NOMO-1 treated with dmso at 0.1 percent for 144 hours (cell line): ENCODE measurements around the gene AGR3.
"Not testable (repeated sequence)": the region's sequence is repeated elsewhere in the genome, so short reads cannot be mapped to it uniquely, and the experiment has no call there.

ENCODE experiments used
- DNase-seq: peaks from one replicate; lab custom pipeline; 2025; ENCODE audit not compliant: unreplicated experiment; lab: John Stamatoyannopoulos, UW

Gene AGR3

DNA sequence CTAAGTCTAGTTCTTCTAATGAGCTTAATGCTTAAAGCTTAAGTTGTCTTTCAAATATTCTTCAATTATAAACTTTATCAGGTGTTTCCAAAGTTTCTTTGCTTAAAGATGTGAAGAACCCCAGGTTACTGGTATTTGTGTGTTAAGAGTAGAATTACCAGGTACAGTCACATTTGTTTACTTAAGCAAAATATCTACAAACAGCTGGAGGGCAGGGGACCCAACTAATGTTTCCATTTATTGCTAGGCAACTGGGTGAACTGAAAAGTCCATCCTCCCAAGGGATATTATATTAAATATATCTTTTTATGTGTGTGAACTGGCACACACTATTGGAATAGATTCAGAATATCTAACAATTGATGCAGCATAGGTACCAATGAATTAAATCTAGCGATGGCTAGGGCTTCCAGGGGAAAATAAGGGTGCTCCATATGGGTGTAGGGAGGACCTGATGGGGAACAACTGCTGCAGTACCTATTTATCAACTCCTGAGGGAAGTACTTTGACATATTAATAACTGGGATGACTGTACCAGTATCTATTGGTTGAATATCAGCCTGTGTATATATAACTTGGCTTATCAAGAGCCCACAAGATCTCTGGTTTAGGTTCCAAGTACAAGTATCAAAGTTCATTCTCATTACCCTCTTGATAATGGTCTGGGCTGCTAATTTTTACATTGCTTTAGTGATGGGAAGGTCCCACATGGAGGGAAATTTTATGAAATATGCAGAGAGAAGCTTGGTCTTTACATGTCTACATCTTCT lies 10.3 kb upstream of the AGR3 start:
- DNase-seq = no peak

DNA sequence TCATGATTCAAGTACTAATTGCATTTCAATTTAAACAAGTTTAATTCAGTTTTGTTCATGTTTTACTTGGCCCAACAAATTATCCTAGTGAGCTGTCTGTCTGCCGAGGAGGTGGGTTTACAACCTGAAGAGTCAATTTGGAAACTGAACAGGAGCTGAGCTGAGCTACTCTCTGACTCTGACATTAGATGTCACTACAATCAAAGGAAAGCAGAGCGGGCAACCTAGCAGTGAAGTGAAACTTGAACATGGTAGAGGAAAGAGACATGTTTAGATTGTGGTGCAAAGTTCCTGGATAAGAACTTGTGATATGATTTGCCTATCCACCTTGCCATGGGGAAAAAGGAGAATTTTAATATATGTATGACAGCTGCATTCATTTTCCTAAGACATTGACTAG lies 9.6 kb upstream of the AGR3 start:
- DNase-seq = no peak

DNA sequence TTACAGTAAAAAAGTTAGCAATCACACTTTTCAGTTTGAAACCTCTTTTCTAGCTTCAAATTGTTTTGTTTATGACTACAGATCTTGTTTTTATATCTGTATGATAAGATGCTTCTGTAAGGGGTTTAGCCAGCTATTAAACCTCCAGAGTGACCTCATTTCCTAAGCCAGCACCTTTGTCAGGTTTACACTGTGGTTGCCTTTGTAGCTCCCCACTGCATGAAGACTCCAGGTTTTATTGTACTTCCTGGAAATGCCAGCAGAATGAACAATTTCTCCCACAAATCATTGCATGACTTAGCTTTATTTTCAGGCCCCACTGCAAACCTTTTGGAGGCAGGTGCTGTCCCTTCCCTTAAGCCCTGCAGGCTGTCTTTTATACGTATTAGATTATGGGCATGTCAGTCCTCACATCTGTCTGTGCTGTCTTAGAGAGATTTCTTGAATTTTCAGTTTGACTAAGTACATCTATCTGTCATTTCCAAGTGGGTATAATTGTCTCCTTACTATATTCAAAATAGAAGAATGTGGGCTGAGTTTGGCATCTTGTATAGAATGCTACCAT lies 8.2 kb upstream of the AGR3 start:
- no peak for DNase-seq

DNA sequence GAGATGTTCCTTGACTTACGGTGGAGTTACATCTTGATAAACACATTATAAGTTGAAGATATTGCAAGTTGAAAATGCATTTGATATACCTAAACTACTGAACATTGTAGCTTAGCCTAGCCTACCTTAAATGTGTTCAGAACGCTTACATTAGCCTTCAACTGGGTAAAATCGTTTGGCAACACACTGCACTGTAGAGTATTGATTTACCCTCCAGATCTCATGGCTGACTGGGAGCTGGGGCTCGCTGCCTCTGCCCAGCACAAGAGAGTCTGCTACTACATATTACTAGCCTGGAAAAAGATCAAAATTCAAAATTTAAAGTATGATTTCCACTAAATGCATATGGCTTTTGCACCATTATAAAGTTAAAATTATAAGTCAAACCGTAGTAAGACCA lies 7.5 kb upstream of the AGR3 start:
- DNase-seq = no peak

DNA sequence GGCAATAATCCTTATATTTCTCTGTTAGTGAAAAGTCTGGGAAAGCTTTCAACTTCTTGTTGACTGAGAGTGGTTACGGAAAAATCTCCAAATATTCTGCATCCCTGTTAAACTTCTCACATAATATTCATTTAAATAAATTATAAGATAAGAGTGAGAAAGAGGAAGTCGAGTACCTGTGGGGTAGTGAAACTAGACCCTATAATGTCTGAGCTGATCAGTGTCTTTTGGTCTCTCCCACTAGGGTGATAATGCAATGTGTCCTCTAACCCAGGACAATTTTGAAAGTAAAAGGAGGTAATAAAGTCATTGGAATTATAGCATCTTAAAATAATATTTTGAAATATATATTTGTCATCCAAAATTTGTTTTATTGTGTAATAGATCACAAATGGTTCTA lies 2.1 kb upstream of the AGR3 start:
- no peak for DNase-seq

DNA sequence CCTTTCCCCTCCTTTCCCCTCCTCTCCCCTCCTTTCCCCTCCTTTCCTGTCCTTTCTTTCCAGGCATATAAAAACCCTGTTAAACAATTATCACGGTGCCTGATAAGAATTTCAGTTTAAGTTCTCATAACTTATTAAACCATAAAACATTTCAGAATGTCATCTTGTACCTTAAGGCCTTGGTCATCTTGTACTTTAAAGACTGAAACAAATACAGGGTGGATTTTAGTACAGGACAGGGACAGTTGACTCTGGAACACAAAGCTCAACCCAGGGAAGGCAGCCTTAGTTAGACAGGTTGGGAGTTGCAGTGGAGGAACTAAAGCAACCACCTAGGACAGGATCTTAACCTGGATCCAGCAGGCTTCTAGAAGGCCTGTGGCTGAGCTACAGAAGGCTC lies 1.2 kb downstream of the AGR3 start:
- no peak for DNase-seq

DNA sequence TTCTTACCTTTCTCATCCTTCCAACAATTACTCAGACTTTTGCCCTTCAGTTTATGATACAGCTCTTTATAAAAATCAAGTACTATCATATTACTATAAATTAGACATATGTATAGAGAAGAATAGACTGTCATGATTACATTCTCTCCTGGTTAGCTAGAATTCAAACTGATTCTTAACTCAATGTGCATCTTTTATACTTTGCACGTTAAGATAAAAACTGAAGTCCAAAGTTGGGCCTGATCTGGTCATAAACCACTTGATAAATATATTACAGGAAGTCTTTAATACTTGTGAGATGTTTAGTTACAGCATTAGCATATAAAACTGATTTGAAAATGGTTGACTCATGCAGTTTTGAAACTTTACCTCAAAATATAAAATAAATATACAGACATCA lies 2.6 kb downstream of the AGR3 start:
- DNase-seq = no peak

DNA sequence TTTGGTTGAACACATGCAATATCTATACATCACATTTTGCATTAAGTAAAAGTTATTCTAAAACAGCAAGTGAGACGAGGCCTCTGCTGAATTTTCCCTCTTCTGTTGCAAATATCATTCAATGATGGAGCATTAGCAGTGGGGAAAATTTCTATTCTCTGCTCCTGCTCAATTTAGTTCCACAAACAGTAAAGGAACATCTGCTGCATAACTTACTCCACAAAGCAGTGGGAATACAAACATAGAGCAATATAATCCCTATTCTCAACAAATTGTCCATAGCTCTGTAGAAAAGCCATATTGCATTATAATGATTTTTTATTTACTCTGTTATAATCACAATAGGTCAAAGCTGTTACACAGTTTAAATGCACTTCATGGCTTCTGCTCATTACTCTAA lies 5.9 kb downstream of the AGR3 start:
- no peak for DNase-seq

DNA sequence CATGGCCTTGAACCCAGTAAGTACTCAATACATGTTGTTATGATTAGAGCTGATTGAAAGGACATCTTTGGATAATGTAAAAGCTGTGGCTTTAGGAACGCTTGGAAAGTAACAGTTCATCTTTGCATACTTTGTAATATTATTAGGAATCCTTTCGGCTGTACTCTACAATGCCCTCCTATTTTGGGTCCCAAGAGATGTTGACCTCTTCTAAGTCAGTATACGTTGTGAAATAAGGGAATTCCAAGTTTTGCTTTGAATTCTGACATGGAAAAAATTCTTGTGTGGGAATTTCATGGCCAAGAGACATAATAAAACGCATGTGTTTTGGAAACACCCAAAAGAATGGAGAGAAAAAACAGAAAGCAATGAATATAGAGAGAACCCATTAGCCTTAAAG lies 7.7 kb downstream of the AGR3 start:
- DNase-seq = no peak

DNA sequence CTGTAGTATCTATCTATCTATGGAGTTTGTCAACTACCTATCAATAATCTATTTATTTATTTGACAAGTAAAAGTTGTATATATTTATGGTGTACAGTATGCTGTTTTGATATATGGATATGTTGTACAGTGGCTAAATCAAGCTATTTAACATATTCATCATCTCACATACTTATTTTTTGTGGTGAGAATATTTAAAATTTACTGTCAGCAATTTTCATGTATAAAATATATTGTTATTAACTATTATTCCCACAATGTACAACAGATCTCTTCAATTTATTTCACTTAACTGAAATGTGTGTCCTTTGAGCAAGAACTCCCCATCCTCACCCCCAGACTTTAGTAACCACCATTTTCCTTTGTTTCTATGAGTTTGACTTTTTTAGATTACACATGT lies 14.5 kb downstream of the AGR3 start:
- DNase-seq = no peak

DNA sequence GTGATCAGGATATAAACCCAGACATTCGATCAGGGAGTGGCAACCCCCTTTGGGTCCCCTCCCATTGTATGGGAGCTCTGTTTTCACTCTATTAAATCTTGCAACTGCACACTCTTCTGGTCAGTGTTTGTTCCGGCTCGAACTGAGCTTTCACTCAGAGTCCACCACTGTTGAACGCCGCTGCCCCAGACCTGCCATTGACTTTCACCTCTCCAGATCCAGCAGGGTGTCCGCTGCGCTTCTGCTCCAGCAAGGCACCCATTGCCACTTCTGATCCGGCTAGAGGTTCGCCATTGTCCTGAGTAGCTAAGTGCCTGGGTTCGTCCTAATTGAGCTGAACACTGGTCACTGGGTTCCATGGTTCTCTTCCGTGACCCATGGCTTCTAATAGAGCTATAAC lies 28.6 kb downstream of the AGR3 start:
- not testable (repeated sequence) for DNase-seq

DNA sequence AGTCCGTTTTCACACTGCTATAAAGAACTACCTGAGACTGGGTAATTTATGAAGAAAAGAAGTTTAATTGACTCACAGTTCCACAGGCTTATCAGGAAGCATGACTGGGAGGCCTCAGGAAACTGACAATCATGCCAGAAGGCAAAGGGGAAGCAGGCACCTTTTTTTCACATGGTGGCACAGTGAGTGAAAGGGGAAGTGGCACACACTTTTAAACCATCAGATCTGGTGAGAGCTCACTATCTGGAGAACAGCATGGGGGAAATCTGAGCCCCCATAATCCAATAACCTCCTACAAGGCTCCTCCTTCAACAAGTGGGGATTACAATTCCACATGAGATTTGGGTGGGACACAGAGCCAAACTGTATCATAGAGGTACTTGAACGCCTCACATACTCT lies 30.0 kb downstream of the AGR3 start:
- DNase-seq = peak; percentile 55

DNA sequence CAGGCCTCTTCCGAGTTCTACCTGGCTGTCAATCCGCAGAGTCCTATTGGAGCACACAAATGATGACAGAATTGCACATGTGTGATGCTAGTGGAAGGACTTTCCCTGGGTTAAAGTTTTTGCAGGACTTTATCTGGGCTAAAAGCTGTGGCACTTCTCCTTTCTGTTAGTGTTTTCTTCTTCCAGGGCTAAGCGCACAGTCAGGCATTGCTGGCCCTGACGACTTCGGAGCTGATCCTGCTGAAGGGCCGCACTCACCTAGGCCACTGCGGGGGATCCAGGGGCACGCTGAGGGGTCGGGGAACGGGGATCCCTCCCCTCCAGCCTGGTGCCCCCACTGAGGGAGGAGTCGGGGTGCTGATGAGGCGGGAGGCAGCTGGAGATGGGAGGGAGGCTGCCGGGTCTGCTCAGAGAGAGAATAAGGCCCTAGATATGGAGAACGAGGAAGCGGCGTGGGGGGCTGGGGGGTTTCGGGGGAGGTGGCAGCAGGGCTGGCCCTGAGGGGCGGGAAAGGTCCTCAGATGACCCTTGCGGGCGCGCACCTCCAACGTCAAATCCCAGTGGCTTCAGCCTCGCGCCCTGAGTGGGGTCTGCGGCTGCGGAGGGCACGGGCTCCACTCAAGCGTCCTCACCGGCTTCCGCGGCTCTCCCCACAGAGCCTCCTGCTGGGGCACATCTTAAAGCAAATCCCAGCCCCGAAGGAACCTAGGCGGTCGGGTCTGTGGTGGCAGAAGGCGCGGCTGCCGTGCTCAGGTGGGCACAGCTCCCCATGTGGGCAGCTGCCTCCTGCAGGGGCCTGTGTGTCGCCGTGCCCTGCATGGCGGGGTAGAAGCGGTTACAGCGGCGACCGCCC lies 30.9 kb downstream of the AGR3 start:
- DNase-seq = peak; percentile 11

DNA sequence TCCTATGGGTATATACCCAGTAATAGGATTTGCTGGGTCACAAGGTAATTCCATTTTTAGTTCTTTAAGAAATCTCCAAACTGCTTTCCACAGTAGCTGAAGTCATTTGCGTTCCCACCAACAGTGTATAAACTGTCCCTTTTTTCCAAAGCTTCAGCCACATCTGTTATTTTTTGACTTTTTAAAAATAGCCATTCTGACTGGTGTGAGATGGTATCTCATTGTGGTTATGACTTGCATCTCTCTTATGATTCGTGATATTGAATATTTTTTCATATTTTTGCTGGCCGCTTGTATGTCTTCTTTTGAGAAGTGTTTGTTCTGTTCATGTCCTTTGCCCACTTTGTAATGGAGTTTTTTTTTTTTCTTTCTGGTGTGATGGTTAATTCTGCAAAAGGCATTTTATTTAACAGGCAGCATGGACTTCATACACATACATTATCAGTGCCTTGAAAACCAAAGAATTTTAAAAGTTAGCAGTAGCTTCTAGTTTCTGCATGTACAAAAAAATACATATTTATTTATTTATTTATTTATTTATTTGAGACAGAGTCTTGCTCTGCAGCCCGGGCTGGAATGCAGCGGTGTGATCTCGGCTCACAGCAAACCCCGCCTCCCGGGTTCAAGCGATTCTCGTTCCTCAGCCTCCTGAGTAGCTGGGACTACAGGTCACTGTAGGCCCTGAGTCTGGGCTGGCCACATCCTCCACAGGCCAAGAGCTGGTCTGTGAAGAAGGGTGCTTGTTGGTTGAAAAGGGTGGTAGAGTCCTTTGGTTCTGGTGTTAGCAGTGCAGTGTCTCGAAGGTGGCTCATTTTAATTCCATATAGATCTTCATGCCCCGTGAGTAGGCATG lies 32.3 kb downstream of the AGR3 start:
- no peak for DNase-seq

DNA sequence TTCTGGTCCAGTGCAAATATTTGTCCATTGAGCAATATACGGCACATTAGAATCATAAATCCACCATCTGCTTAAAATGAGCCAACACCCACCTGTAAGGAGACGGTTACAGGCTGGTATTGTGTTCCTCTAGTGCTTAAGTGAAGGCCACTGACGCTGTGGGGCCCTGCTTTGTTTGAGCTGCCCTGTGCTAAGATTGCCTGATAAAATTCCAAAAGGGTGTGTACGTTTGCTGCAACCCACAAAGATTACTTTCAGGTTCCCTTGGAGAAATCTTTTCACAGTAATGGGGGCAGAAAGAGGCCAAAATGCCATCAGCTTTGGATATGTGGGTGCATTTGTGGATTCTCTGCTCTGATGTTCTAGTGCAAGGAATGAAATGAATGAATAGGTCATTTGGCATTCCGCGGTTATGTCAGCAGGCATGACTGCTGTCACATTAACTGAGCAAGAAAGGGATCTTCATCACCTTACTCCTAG lies 34.4 kb downstream of the AGR3 start:
- no peak for DNase-seq

DNA sequence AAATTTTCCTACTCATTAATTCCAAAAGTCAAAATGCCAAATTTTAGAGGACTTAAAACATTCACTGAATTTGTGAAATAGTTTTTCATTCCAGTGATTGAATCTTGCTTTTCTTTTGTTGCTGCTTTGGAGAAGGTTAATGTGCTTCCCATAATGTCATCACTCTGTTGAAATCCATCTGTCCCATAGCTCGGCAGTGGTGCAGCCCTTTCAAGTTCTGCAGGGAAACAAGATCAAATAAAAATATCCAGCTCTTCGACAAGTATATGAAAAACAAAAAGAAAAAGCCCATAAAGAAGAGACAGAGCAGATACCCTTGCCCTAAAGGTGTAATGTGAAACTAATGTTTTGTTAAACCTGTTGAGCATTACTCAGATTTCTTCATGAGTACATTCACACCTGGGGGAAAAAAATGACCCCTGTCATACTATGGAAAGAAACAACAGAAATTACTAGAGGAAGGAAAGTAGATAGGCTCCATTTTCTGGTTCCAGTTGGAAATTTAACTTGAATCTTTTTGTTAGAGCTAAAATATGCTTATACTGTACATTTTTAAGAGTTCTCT lies 35.1 kb downstream of the AGR3 start:
- no peak for DNase-seq

DNA sequence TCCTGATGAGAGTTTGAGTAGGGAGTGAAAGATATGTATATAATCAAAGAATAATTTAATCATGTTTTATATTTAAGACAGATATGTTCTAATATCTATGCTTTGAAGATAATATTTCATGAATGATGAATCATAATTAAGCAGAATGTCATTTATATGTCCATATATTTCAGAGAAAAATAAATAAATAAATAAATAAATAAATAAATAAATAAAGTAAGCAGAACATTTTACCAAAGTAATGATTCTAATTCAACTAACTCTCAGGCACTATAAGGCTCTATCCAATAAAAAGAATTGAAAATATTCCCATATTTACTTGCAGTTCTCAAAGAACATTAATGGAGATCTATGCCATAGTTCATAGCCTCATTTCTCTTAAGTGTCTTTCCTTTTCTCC lies 36.0 kb downstream of the AGR3 start:
- DNase-seq = no peak

DNA sequence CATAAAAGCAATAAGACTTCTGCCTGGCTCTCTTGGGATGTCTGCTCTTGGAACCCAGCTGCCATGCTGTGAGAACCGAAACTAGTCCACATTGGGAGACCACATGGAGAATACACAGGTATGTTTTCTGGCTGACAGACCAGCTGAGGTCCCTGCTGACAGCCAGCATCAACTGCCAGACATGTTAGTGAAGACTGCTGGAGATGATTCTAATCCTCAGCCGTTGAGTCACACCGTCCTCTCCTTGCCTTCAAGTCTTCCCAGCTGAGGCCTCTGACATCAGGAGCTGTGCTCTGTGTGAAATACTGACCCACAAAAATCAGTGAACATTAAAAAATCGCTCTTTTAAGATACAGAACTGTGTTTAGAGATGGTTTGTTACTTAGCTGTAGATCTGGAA lies 40.1 kb downstream of the AGR3 start:
- DNase-seq = no peak

DNA sequence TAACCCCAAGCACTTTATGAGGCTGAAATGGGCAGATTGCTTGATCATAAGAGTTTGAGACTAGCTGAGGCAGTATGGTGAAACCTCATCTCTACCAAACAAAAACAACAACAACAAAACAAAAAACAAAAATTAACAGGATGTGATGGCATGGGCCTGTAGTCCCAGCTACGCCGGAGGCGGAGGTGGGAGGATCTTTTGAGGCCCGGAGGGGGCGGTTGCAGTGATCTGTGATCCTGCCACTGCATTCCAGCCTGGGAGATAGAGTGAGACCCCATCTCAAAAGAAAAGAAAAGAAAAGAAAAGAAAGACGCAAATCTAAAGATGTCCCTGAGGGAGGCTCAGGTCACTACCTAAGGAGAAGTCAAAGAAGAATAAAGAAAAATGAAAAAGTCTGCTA lies 41.7 kb downstream of the AGR3 start:
- DNase-seq = no peak

DNA sequence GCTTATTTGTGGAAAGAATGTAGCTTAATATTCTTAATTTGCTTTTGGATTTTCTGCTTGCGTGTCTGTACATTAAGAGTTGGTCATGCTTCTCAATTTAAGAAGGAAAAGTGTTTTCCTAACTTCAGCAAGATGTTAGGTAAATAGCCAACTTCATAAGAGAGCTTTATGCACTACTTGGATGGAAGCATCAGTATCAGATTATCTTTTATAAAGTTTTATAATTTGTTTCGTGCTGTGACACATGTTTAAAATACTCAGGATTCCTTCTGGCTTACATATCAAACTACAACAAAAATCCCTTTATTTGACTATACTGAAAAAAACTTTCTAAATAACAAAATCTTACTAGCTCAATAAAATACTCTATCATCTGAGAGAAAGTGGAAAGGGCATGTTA lies 42.1 kb downstream of the AGR3 start:
- no peak for DNase-seq

DNA sequence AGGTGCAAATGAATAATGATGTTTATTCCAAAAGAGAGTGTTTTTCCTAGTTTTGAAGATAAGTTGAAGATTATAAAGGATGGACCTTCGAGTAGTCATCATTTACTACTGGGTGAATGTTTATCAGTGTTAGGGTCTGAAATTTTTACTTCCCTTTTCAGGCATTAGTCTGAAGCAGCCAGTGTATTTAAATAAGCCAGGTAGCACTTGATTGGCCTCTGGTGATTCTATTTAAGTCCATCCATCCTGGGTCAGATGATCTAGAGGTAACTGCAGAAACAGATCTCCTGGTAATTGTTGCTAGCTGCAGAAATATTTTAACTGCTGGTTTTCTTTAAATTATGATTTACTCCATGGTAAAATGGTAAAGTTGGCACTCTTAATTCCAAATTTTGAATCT lies 42.9 kb downstream of the AGR3 start:
- DNase-seq = no peak
